Activated T-cell treated with anti-CD3 and anti-CD28 coated beads for 1 hour (primary cell): ENCODE results near the gene NR2C1.
"Not testable (repeated sequence)": the region's sequence is repeated elsewhere in the genome, so short reads cannot be mapped to it uniquely, and the experiment has no call there.

Source experiments
- DNase-seq: peaks from one replicate; pipeline ENCODE4 v3.0.0-alpha.2; 2020; ENCODE audit warnings: low read depth

The NR2C1 gene

GRCh38 chr12:95002754-95003153, 70.7 kb downstream of the NR2C1 start:
- DNase-seq, result no peak

GRCh38 chr12:94998326-94998725, 75.1 kb downstream of the NR2C1 start:
- DNase-seq, result no peak

DNA sequence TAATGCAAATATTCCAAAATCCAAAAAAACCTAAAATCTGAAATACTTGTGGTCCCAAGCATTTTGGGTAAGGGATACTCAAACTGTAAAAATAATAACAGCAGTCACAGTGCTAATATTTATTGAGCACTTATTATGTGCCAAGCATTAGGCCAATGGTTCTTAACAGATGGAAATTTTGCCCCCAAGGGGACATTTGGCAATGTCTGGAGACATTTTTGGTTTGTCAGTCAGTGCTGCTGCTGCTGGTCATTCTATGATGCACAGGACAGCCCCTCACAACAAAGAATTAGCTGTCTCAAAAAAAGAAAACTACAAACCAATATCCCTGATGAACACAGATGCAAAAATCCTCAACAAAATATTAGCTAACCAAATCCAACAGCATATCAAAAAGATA, 75.7 kb downstream of the NR2C1 start:
- no peak for DNase-seq

DNA sequence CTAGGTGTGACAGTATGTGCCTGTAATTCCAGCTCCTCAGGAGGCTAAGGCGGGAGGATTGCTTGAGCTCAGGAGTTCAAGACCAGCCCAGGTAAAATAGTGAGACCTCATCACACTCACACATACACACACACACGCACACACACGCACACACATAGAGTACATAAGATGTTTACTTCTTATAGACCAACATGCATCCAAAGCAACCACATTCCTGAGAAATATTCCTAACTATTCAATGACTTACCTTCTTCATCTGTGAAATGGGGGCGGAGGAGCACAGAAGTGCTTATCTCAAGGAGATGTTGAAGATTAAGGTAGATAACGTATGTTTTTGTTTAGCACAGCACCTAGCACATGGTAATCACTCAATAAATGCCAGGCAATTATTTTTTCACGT, 76.4 kb downstream of the NR2C1 start:
- no peak for DNase-seq

GRCh38 chr12:94994312-94994711, 79.1 kb downstream of the NR2C1 start:
- DNase-seq, result no peak

DNA sequence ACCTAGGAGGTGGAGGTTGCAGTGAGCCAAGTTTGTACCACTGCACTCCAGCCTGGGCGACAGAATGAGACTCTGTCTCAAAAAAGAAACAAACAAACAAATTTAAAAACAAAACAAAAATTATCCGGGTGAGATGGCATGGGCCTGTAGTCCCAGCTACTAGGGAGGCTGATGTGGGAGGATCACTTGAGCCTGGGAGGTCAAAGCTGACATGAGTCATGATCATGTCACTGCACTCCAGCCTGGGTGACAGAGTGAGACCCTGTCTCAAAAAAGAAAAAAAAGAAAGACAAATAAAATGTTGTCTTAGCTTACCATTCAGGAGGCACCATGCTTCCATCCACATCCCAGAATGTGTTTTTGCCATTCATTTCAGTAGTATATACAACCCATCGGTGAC, 79.6 kb downstream of the NR2C1 start:
- DNase-seq, result not testable (repeated sequence)

GRCh38 chr12:94990222-94990621, 83.2 kb downstream of the NR2C1 start:
- DNase-seq, result no peak

DNA sequence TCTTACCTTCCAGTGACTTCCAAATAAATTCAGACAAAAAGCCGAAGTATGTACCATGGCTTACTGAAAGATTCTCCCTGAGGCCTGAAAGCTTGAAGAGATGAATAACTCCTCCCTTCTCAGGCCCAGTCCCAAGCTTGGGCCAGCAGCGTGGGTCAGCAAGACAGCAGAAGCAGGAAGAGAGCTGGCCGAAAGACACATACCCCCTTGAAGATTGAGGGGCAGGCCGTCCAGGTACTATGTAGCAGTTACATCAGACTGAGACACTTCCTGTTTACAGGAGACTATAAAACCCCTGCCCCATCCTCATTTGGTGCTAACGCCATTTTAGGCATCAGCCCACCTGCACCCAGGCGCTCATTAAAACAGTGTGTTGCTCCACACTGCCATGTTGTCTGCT, 84.9 kb downstream of the NR2C1 start:
- no peak for DNase-seq

DNA sequence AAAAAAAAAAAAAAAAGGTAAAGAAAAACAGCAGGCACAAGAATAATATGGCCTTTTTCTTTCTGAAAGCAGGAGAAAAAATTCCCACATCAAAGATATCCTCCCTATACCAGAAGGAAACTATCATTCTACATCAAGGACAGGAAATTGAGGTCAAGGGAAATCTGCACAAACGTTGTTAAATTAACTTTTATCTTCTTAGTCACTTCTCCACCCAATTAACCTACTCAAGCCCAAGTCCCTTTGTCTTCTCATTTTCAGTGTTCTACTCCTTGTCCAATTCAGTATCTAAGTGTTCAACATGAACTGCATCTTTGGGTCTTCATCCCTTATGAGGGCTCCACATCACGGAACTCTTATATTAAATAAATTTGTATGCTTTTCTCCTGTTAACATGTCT, 85.6 kb downstream of the NR2C1 start:
- DNase-seq, result no peak

DNA sequence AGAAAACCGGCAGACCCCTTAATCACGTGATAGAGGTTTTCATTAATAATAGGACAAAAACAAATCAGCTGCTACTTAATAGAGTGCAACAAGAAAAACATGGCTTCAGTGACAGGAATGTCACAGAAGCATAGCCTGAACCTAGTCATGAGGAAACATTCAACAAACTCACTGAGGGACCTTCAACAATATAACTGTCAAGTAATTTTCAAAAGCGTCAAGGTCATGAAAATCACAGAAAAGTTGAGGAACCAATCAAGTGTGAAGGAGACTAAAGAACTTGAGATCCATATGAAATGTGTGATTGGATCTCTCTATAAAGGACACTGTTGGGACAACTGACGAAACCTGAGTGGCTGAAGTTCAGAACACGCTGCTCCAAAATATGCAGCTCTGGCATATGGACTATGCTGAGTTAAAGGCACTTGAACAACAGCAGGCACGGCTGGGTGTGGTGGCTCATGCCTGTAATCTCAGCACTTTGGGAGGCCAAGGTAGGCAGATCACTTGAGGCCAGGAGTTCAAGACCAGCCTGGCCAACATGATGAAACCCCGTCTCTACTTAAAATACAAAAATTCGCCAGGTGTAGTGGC, 86.2 kb downstream of the NR2C1 start:
- no peak for DNase-seq

DNA sequence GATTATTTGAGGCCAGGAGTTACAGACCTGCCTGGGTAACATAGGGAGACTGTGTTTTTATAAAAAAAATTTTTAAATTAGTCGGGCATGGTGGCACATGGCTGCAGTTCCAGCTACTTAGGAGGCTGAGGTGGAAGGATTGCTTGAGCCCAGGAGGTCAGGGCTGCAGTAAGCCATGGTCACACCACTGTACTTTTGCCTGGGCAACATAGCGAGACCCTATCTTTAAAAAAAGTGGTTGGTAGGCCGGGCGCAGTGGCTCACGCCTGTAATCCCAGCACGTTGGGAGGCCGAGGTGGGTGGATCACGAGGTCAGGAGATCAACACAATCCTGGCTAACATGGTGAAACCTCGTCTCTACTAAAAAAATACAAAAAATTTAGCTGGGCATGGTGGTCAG, 88.3 kb downstream of the NR2C1 start:
- not testable (repeated sequence) for DNase-seq

DNA sequence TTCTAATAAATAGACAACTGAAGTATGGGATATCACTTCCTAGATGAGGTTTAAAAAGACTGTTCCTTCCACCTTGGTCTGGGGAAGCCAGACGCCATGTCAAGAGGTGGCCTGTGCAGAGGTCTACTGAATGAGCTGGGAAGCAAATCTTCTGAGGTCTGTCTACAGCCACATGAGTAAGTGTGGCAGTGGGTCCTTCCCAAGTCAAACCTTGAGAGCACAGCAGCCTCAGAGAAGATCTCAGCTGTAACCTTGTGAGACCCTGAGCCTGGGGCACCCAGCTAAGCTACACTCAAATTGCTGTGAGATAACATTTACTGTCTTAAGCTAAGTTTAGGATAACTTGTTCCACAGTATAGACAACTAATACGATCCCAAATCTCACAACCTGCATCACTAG, 90.1 kb downstream of the NR2C1 start:
- no peak for DNase-seq

DNA sequence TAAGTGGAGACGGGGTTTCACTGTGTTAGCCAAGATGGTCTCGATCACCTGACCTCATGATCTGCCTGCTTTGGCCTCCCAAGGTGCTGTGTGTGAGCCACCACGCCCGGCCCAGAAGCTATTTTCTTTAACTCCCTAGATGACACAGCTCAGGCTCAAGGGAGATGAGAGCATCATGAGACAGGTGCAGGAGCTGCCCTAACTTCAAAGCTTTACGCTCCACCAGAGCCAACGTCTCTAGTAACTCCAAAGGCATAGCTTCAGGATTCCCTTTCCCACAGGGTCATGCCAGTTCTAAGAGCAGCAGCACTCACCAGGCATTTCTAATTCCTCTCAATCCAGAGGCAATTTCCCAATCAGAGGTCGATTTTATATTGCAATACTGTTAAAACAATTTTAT, 91.0 kb downstream of the NR2C1 start:
- no peak for DNase-seq

- DNase-seq, result no peak
Measured at GRCh38 chr12:94980577-94980976, 92.8 kb downstream of the NR2C1 start.

DNA sequence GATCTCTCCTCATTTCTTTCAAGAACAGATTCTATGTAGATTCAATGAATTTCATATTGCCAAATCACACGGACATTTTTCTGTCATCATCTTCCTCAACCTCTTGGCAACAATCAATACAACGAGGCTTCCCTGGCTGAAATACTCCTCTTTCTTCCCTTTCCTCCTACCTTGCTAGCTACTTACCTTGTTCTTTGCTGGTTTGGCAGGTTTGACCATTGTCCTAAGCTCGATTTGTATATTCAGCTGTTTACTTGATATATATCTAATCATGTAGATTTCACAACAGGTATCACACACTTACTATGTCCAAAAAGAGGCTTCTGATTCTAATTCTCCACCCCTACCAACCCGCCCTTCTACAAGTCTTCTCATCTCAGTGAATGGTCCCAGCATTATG, 93.5 kb downstream of the NR2C1 start:
- no peak for DNase-seq

DNA sequence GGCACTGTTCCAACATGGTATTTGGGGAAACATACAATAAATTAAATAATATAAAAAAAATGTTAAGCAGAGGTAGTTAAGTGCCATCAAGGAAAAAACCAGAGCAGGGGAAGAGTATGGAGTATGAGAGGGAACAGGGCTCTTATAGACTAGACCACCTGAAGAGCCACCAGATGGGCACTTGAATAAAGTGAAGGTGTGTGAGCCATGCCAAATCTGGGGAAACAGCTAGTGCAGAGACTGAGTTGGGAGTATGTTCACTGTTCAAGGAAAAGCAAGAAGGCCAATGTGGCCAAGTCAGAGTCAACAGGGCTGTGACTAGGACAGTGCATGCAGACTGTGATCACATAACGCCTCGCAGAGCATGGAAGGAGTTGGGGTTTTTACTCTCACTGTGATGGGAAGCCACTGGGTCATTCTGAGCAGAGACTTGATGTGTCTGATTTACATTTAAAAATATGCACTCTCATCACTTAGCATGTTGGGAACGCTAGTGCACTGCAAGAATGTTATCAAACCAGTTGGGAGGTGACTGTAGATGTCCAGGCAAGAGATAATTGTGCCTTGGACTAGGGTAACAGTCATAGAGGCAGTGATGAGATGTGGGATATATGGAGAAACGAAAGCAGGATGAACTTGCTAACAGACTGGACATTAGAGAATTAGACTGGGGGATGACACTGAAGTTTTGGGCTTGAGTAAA, 95.5 kb downstream of the NR2C1 start:
- no peak for DNase-seq

- no peak for DNase-seq
Measured at GRCh38 chr12:94973221-94973620, 100.2 kb downstream of the NR2C1 start.

GRCh38 chr12:94972795-94973194, 100.6 kb downstream of the NR2C1 start:
- no peak for DNase-seq

GRCh38 chr12:94971923-94972322, 101.5 kb downstream of the NR2C1 start:
- no peak for DNase-seq

- DNase-seq, result no peak
Measured at GRCh38 chr12:94970560-94970959, 102.9 kb downstream of the NR2C1 start.
